Stimulated activated CD8-positive, alpha-beta memory T cell treated with anti-CD3 and anti-CD28 coated beads, Interleukin-7, amount 100 ng/mL, for 24 hours (primary cell): ENCODE measurements around the gene MAD1L1.
"Not testable (repeated sequence)": the region's sequence is repeated elsewhere in the genome, so short reads cannot be mapped to it uniquely, and the experiment has no call there.

ENCODE experiments used
- DNase-seq: peaks from one replicate; pipeline ENCODE4 v3.0.0-alpha.2; 2020; ENCODE audit warnings: low read depth

The MAD1L1 gene

DNA sequence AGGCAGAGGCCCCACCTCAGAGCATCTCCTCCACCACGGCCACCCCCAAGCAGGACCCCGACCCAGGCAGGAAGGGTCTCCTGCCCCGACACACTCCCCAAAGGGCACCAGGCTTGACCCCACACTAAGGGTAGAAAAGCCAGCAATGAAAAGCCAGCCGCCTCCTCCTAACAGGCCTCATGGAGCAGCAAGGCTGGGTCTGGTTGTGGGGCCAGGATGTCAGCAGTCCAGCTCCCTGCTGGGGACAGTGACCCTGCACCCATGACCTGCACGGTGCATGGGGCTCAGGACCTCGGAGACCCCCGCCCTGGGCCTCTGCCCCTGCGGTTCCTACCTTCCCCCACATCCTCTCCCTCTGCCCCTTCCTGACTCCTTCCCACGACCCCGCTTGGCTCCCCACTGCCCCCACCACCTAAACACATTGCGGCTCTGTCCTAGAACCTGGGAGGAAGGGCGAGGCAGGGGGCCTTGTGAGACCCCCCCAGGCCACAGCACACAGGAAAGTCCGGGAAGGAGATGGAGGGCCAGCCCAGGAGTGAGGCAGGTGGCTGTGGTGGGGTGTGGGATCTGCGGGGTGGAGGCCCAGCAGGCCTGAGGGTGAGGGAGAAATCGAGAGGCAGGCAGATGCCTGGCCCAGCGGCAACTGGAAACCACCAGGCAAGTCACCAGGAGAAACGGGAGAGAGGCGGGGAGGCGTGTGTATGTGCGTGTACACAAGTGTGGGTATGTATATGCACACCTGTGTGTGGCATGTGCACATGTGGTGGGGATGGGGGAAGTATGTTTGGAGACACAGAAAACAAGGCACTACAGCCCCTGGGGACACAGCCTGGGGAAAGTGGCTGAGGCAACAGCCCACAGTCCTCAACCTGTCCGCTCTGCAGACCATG, 229.9 kb downstream of the MAD1L1 start:
- no peak for DNase-seq

- DNase-seq = no peak
Observed at GRCh38 chr7:2001601-2002442, 230.9 kb downstream of the MAD1L1 start.

GRCh38 chr7:2000746-2001321, 231.9 kb downstream of the MAD1L1 start:
- DNase-seq = no peak

GRCh38 chr7:2000153-2000687, 232.5 kb downstream of the MAD1L1 start:
- no peak for DNase-seq

DNA sequence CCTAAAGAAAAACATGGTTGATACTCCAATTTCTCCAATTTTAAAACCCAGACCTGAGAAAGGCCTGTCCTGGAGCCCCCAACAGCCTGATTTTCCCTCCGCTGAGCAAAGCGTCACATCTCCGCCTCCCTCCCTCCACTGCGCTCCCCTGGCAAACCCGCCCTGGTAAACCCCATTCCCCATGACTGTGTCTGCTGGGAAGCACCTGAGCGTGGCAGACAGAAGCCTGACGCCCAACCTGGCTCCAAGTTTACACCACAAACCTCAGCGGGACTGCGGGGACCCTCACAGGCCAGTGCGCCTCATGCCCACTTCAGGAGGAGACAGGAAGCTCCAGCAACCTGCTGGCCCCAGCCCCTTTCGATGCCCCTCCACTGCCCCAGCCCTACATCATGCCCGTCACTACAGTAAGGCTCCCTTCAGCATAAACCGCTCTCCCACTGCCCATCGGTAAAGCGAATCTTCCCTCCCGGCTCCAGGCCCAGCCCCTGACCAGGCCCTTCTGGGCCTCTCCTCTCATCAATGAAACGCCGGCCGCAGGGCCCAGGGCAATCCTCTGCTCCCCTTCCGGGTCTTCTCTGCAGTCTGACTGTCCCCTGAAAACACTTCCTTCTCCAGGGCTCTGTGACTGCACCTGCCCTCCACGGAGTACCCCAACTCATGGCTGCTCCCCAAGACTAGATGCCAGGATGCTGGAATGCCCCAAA, 233.3 kb downstream of the MAD1L1 start:
- DNase-seq = no peak

- DNase-seq = no peak
Observed at GRCh38 chr7:1998146-1998545, 234.6 kb downstream of the MAD1L1 start.

GRCh38 chr7:1997537-1998076, 235.1 kb downstream of the MAD1L1 start:
- no peak for DNase-seq

- DNase-seq = no peak
Observed at GRCh38 chr7:1996816-1997215, 235.9 kb downstream of the MAD1L1 start.

- not testable (repeated sequence) for DNase-seq
Observed at GRCh38 chr7:1995911-1996420, 236.8 kb downstream of the MAD1L1 start.

DNA sequence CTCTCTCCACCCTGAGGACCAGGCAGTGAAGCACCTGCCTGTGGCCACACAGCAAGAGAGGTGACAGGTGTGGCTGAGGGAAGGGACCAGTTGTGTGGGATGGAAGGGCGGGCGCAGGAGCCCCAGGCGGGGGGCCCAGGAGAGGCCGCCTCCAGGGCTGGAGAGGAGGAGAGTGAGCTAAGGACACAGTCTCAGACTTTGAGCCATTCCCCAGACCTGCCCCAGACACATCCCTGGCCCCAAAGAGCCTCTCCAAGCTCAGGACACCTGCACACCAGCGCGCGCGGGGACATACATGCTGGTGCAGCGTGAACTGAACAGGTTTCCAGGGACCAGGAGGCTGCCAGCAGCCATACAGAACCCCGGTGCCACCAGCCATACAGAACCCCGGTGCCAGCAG, 237.3 kb downstream of the MAD1L1 start:
- DNase-seq = no peak

DNA sequence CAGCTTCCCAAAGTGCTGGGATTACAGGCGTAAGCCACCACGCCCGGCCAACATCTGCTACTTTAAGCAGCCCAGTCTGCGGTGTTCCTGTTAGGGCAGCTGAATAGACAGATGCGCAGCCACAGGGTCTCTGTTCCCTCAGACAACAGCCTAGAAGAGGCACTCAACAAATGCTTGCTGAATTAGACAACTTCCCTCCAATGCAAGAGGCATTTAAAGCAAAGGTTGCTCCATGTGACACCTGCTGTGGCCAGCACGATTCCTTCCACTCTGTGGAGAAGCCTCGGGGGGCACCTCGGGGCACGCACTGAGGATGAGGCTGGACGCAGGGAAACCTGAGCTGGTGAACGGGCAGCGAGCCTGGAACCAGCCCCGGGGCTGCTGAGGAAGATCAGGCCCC, 237.8 kb downstream of the MAD1L1 start:
- no peak for DNase-seq

DNA sequence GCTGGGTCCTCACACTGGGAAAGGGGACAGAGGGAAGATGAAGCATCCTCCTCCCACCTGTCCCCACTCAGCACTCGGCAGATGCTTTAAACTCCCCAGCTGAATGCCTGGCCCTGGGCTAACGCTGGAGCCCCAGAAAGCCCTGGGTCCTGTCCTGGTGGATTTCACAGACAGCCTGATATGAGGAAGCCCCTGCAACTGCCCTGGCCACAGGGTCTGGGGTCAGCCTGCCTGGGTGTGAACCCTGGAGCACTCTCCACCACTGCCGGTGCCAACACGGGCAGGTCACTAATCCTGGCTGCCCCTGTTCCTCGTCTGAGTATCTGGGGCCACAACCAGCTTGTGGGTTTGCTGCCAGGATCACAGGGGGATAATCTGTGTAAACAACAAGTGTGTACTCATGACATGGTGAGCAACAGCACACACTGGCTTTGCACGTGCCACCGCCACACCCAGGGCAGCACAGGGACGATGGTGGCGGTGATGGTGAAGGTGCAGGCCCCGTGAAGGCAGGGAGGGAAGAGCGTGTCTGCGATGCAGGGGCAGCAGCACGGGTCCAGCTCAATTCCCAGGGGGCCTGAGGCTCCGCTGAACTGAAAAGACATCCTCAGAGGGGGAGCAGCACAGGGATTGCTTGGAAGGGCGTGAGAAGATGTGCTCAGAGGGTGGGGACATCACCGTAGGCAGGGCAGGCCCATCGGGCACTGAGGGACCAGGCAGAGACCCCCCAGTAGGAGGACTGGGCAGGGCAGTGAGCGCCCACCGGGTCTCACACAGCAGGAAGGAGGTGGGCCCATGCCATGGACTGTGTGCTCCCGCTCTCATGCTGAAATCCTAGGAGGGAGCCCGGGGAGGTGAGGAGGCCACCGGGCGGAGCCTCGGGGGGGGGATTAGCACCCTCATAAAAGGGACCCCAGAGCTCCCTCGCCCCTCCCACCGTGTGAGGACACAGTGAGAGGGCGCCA, 238.7 kb downstream of the MAD1L1 start:
- DNase-seq = no peak

DNA sequence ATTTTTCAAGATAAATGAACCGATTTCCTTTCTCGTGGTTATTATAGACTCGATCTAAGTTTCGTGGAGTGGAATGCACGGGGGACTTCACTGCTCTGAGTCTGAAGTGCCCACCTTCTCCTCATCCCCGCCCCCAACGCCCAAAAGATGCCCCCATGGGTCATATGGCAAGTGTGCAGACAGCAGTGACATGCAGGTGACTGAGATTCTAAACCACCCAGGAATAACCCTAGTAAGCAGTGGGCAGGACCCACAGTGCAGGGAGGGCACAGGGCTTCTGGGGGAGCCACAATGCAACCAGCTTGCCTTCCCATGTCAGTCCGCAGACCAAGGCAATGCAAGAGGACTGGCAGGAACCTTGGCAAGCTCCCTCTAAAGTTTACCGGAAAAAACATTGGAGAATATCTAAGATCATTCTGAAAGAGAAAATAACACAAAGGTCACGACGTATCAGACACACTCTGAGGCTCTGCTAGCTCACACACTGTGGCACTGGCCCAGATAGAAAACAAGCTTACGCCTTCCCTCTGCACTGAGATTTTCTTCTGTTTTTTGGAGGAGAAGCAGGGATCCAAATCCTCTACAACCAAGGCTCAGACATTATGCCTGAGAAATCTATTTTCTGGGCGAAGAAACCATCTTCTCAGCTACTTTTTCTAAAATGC, 239.6 kb downstream of the MAD1L1 start:
- DNase-seq = no peak

GRCh38 chr7:1992554-1992953, 240.2 kb downstream of the MAD1L1 start:
- no peak for DNase-seq

DNA sequence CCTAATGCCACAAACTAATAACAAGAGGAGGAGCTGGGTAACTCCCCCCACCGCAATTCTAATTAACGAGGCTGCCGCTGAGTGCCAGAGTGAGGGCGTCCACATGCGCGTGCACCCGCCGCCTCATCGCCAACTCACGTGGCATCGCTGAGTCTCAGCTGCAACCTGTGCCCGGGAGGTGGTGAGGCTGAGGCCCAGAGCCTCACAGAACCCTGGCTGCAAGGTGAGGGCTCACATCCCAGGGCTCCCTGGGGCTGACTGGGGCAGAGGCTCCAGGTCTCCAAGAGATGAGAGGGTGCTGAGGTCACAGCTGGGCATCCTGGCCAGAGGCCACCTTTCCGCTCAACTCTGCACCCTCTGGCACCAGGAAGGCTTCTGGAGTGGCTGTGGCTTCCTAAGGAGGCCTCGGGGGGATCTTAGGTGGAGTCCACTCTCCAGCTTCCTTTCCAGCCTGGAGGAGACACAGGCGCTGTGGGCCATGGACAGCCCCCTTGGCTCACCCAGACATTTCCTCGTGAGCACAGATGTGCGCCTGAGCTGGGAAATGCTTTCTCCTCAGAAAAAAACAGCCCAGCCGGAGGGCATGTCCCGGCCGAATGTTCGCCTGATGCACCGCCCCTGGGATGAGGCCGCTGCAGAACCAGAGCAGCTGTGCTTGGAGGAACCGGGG, 242.6 kb downstream of the MAD1L1 start:
- DNase-seq = no peak

- DNase-seq = no peak
Observed at GRCh38 chr7:1989049-1989860, 243.5 kb downstream of the MAD1L1 start.

DNA sequence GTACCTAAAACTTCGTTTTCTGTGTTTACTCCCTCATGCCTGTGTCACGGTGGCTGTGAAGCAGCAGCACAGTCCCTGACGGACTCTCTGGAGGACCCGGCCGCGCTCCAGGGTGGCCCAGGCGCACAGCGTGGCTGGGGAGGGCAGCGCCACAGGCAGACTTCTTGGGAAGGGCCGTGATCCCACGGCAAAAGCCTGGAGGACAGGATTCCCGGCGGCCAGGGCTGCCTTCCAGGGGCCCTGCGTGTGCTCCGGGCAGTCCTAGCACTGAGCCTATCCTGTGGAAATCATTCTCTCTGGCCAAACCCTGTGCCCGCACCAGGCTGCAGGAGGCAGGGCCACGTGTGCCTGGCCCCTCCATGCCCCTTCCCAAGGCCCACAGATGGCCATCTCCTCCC, 244.2 kb downstream of the MAD1L1 start:
- no peak for DNase-seq
